Right lung (tissue), 10 donors: ENCODE measurements around the gene UHRF2. TPM values are rescaled to one million over a fixed set of nuclear protein-coding genes. Genes with fewer than 3 reads are reported as not detected.
"Not testable (repeated sequence)": the region's sequence is repeated elsewhere in the genome, so short reads cannot be mapped to it uniquely, and the experiment has no call there.

Experiments
- DNase-seq, 2 donors: peaks; one replicate each; pipeline ENCODE4 v3.0.0-alpha.2; 2013
- long read RNA-seq, 8 donors: transcript quantifications; one replicate each; lab custom pipeline, GENCODE V29; 2026
- polyA plus RNA-seq, 5 donors: library from polyadenylated mRNA; unstranded; fragments of 120-200 nt; gene quantifications; one replicate each; pipeline versions ENCODE4 v1.2.1 to v1.2.3, GENCODE V29; 2013; ENCODE audit warnings: inconsistent platforms in 1 of 5, low replicate concordance in 1 of 5; ENCODE audit not compliant: insufficient read length in 5 of 5, insufficient read depth in 1 of 5

UHRF2 gene, protein sequence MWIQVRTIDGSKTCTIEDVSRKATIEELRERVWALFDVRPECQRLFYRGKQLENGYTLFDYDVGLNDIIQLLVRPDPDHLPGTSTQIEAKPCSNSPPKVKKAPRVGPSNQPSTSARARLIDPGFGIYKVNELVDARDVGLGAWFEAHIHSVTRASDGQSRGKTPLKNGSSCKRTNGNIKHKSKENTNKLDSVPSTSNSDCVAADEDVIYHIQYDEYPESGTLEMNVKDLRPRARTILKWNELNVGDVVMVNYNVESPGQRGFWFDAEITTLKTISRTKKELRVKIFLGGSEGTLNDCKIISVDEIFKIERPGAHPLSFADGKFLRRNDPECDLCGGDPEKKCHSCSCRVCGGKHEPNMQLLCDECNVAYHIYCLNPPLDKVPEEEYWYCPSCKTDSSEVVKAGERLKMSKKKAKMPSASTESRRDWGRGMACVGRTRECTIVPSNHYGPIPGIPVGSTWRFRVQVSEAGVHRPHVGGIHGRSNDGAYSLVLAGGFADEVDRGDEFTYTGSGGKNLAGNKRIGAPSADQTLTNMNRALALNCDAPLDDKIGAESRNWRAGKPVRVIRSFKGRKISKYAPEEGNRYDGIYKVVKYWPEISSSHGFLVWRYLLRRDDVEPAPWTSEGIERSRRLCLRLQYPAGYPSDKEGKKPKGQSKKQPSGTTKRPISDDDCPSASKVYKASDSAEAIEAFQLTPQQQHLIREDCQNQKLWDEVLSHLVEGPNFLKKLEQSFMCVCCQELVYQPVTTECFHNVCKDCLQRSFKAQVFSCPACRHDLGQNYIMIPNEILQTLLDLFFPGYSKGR
- 10 to 100 TPM; 47.8 to 86.0 (median 70.3) TPM for polyA plus RNA-seq
- long read RNA-seq, donor 1, partial matches to known transcripts: 0 of 5 reads
- long read RNA-seq, donor 1, other reads (novel, unspliced or antisense): 0 of 5 reads
- long read RNA-seq, donor 2, partial matches to known transcripts: 0 of 1 reads
- long read RNA-seq, donor 2, other reads (novel, unspliced or antisense): 0 of 1 reads
- long read RNA-seq, donor 3, partial matches to known transcripts: 26 of 28 reads
- long read RNA-seq, donor 3, other reads (novel, unspliced or antisense): 0 of 28 reads
- long read RNA-seq, donor 4, partial matches to known transcripts: 0 of 5 reads
- long read RNA-seq, donor 4, other reads (novel, unspliced or antisense): 0 of 5 reads
- long read RNA-seq, donor 5, partial matches to known transcripts: 0 of 1 reads
- long read RNA-seq, donor 5, other reads (novel, unspliced or antisense): 0 of 1 reads
- long read RNA-seq, donor 6, partial matches to known transcripts: 0 of 5 reads
- long read RNA-seq, donor 6, other reads (novel, unspliced or antisense): 0 of 5 reads
- long read RNA-seq, donor 7, partial matches to known transcripts: 0 of 2 reads
- long read RNA-seq, donor 7, other reads (novel, unspliced or antisense): 0 of 2 reads
- long read RNA-seq, donor 8, partial matches to known transcripts: 0 of 3 reads
- long read RNA-seq, donor 8, other reads (novel, unspliced or antisense): 0 of 3 reads

GRCh38 chr9:6412487-6413364, at the start of gene UHRF2:
UHRF2 (plus strand) TSS chr9:6413199; CDS start chr9:6413491, 292 bp downstream.
- DNase-seq: peak; percentile 97 to 98

GRCh38 chr9:6367128-6367890, 45.7 kb upstream of the UHRF2 start:
- no peak for DNase-seq

DNA sequence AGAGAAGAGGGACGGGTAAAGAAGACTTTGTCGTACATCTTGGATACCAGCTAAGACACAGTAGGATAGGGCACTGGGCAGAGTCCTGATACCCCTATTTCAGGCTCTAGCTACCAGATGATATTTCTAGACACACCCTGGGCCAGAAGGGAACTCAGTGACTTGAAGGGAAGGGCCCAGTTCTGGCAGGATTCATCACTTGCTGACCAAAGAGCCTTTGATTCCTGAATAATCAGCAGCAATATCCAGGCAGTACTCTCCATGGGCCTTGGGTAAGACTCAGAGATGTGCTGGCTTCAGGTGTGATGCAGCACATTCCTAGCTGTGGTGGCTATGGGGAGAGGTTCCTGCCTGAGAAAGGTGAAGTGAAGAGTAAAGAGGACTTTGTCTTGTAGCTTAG, 44.2 kb upstream of the UHRF2 start:
- no peak for DNase-seq

- DNase-seq: not testable (repeated sequence)
These were observed 31.5 kb upstream of the UHRF2 start for GRCh38 chr9:6381477-6382012.

DNA sequence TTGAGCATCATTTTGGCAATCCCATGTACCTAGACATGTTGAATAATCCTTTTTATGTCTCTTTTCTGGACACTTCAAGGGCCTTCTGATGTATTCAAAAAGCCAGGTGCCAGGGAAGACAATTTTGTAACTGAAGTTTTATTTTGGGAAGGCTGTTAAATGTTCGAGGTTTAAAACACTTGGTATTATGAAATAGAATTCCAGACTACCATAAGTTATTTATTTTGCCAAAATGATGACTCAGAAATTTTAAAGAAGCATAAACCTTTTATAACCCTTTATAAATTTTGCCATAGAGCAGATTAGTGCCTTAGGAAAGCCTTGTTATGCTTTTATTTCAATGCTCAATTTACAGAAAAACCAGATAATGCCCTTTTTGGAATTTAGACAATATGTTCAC, 30.3 kb upstream of the UHRF2 start:
- no peak for DNase-seq

DNA sequence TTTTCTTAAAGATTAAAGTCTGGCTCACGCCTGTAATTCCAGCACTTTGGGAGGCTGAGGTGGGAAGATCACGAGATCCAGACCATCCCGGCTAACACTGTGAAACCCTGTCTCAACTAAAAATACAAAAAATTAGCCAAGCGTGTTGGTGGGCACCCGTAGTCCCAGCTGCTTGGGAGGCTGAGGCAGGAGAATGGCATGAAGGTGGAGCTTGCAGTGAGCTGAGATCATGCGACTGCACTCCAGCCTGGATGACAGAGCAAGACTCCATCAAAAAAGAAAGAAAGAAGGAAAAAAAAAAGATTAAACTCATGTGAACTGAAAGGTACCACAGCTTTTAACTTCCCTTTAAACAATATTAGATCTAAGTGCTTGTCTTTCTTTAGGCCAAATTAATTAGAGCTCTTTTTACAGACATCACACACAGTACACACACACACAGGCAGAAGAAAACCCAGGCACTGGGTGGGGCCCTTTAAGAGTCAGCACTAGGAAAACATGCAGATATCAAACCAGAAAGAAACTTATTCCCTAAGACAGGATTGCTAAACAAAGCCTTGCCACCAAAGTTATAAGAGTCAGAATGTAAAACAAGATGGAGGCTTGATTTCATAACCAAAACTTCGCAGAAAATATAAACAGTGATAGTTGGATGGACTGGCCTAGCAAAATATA, 29.3 kb upstream of the UHRF2 start:
- no peak for DNase-seq

- no peak for DNase-seq
These were observed 28.3 kb upstream of the UHRF2 start for GRCh38 chr9:6384732-6385131.

GRCh38 chr9:6399071-6399470, 13.9 kb upstream of the UHRF2 start:
- DNase-seq: no peak

- DNase-seq: no peak
These were observed 7.6 kb upstream of the UHRF2 start for GRCh38 chr9:6405371-6405770.

- DNase-seq: no peak
These were observed 5.2 kb upstream of the UHRF2 start for GRCh38 chr9:6407778-6408177.

DNA sequence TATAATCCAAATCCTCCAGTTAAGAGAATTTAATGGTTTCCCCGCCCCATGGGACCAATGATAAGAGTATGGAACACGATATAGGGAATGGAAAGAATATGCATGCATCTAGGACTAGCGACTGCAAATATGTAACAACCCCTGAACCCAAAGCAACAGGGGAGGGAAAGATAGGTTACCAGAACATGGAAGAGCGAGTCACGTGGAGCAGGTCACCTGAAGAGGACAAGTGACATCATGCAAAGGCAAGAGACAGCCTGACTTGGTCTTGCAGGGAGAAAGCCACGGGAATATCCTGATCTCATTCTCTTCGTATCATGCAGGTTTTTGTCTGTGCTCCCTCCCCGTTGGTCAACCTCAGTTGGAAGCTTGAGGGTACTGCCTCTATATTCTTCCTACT, 4.7 kb upstream of the UHRF2 start:
- no peak for DNase-seq

GRCh38 chr9:6409811-6410210, 3.2 kb upstream of the UHRF2 start:
- DNase-seq: no peak

- no peak for DNase-seq
These were observed 2.4 kb upstream of the UHRF2 start for GRCh38 chr9:6410633-6411032.

DNA sequence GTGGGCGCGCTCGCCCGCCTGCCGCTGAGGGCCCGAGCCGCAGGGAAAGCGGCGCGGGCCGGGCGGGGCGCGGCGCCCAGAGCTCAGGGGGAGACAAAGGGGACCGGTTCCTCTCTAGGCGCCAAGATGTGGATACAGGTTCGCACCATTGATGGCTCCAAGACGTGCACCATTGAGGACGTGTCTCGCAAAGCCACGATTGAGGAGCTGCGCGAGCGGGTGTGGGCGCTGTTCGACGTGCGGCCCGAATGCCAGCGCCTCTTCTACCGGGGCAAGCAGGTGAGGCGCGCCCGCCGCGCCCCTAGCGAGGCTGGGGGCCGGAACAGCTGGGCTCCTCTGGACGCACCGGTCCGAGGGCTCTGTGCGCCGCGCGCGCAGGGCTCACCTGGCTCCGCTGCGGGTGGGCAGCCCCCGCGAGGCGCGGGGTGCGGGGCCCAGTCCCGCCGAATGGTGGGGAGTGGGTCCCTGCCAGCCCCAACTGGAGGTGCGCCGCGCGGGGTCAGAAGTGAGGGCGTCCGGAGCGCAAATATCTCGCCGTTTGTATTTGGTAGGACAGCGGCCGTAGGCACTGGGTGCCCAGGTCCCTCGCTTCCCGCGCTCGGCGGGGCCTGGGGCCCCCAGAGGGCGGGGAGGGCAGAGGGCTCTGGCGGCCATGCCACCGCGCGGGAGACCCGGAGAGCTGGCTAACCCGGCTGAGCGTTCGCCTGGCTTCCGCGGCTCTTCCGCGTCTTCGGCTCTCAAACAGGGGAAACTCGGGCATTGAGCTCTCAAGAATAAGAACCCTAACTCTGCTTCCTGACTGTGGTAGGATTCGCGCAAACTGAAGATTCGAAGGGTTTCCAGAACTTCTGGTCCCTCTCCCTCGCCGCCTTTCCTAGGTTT, 607 bp downstream of the UHRF2 start:
- peak; percentile 38 to 49 for DNase-seq

- peak; percentile 4 to 13 for DNase-seq
These were observed 1.2 kb downstream of the UHRF2 start for GRCh38 chr9:6414247-6414641.

GRCh38 chr9:6415266-6415665, 2.3 kb downstream of the UHRF2 start:
- DNase-seq: no peak

DNA sequence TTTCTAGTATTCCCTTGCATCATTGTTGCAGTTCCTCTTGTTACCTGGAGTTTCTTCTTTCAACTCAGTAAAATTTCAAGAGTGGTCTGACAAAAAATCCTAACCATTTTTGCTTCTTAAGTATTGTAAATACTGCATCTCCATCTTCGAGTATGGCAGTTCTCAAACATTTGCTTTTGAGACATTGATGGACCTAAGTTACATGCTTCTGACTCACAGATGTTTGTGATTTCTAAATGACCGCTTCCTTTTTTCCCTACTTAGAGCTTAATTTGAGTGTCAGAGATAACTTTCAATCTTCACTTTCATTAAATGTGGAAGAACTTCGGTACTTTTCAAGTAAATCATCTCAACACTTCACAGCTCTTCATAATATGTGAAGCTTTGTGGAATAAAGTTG, 4.2 kb downstream of the UHRF2 start:
- no peak for DNase-seq

- no peak for DNase-seq
These were observed 5.8 kb downstream of the UHRF2 start for GRCh38 chr9:6418764-6419163.
